ENCODE measurements around the gene KRTAP19-7. TPM values are rescaled to one million over a fixed set of nuclear protein-coding genes. Genes with fewer than 3 reads are reported as not detected.

The KRTAP19-7 gene
- total and polyA plus RNA-seq, 2 donors (not counting 3 experiments of a cell fraction or from before 2014, with no cell fraction given): not detected

- FAIRE-seq: no peak
- no peaks in the 10 kb centered on the region for H3K79me2 ChIP-seq (ENCODE audit: control insufficient read depth, insufficient read depth, low read length)
- H3K27ac ChIP-seq (ENCODE audit: insufficient read depth, low read depth, low read length): no peak within 1 kb of the TSS
- intact Hi-C loops (cut with micrococcal nuclease) (no loop called here), dilution Hi-C loops (cut with MboI; ENCODE audit: extremely low pct_ligation_motif_present, low sequenced_read_pairs) (no loop called here)
- ChIA-PET POLR2A (no interaction called here), CTCF (no interaction called here)
- TF ChIP-seq JUN (IDR thresholded peaks at IDR 0.05; ENCODE audit: borderline replicate concordance, insufficient read depth, insufficient read length, low read depth) (no peak), CTCF (IDR thresholded peaks at IDR 0.05; ENCODE audit: extremely low read depth in 1 of 2, insufficient read depth in 1 of 2, low read depth in 1 of 2, low read length in 2 of 2) (no peak), GATA2 (IDR thresholded peaks at IDR 0.05; ENCODE audit: insufficient read depth, insufficient read length, low read depth, low read length) (no peak), POLR2AphosphoS5 (IDR thresholded peaks at IDR 0.05; ENCODE audit: insufficient read depth, low read depth, low read length) (no peak), MAX (IDR thresholded peaks at IDR 0.05; ENCODE audit: insufficient read depth, insufficient read length) (no peak), POLR2A (IDR thresholded peaks at IDR 0.05; ENCODE audit: low read depth, low read length) (no peak), EZH2 (IDR thresholded peaks at IDR 0.05; ENCODE audit: borderline replicate concordance, low read depth, low read length, severe bottlenecking) (no peak), FOS (IDR thresholded peaks at IDR 0.05; ENCODE audit: borderline replicate concordance, insufficient read depth, low read length) (no peak), MYC (IDR thresholded peaks at IDR 0.05; ENCODE audit: low read depth, low read length) (no peak)
- H3K4me2 ChIP-seq (ENCODE audit: insufficient read depth, low read length): no peak within 1 kb of the TSS
- H3K9me1 ChIP-seq (replicated peaks; ENCODE audit: control insufficient read depth, extremely low read depth, insufficient read depth, low read length): no peaks in the 10 kb centered on the region
- no peaks in the 10 kb centered on the region for H3K36me3 ChIP-seq (ENCODE audit: control insufficient read depth in 2 of 2, extremely low read depth in 1 of 2, insufficient read depth in 2 of 2, low read length in 2 of 2)
- DNase-seq (ENCODE audit: low read depth, low spot score): no peak
- H3K27me3 ChIP-seq (ENCODE audit: control insufficient read depth in 2 of 2, insufficient read depth in 2 of 2, low read length in 2 of 2): no peaks in the 10 kb centered on the region
- no peak within 1 kb of the TSS for H3K4me3 ChIP-seq (replicated peaks in 1 of 3; ENCODE audit: insufficient read depth in 1 of 3, low read depth in 1 of 3, low read length in 3 of 3)
- no peaks in the 10 kb centered on the region for H4K20me1 ChIP-seq (replicated peaks; ENCODE audit: control insufficient read depth, extremely low read depth, insufficient read depth, low read length)
- peaks cover 5% of the 10 kb centered on the region for H3K9me3 ChIP-seq (replicated peaks; ENCODE audit: control insufficient read depth, insufficient read depth, low read length)
- H3K4me1 ChIP-seq (ENCODE audit: control insufficient read depth, extremely low read depth, insufficient read depth, low read length): no peaks in the 10 kb centered on the region
- BruUV-seq (replicated peaks): no TSS peak
- H3K9ac ChIP-seq (replicated peaks; ENCODE audit: extremely low read depth, insufficient read depth, low read length): no peak within 1 kb of the TSS
- H2AFZ ChIP-seq (ENCODE audit: low read depth, low read length): no peak within 1 kb of the TSS
These were observed 39.7 kb upstream of the KRTAP19-7 start, which contains the start of gene KRTAP22-1 for GRCh38 chr21:30600787-30601186. Gene KRTAP22-1 (plus strand): TSS chr21:30601087.
